Myocyte (in vitro differentiated cells): ENCODE data around the gene MAP2K5. TPM values are rescaled to one million over a fixed set of nuclear protein-coding genes. Genes with fewer than 3 reads are reported as not detected.

Experiments
- DNase-seq: peaks from one replicate; pipeline ENCODE4 v3.0.0-alpha.2; 2012; ENCODE audit warnings: low read depth
- total RNA-seq: library from RNA; depleted of rRNA; stranded (reverse); fragments of >200 nt; gene quantifications from 2 replicates; pipeline ENCODE4 v1.2.3, GENCODE V29; 2014

Gene MAP2K5
- total RNA-seq, 1 donor from 2014 or later = 8.9 TPM

DNA sequence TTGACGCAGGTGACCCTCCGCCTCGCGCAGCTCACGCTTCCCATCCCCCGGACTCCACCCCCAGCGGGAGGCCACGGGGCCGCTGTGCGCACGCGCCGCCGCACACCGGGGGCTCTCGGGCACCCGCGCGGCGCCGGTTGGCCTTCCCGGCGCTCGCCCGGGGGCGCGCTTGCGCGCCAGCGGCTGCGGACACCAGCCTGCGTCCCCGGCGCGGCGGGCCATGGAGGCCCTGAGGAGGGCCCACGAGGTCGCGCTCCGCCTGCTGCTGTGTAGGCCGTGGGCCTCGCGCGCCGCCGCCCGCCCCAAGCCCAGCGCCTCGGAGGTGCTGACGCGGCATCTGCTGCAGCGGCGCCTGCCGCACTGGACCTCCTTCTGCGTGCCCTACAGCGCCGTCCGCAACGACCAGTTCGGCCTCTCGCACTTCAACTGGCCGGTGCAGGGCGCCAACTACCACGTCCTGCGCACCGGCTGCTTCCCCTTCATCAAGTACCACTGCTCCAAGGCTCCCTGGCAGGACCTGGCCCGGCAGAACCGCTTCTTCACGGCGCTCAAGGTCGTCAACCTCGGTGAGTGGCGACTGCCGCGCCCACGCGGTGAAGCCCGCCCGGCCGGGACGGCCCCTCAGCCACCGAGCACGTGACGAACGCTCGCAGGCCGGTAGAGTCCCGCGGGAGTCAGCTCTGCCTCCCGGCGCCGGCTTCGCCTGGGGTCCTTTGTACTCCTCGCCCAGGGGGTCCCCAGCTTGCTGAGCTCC is 21.3 kb upstream of the MAP2K5 start, which contains the start of gene C15orf61:
TSS of gene C15orf61 (plus strand) at position 103 of the 754 bp plus-strand sequence. CDS start at position 221, 118 bp downstream.
- peak; percentile 84 for DNase-seq

DNA sequence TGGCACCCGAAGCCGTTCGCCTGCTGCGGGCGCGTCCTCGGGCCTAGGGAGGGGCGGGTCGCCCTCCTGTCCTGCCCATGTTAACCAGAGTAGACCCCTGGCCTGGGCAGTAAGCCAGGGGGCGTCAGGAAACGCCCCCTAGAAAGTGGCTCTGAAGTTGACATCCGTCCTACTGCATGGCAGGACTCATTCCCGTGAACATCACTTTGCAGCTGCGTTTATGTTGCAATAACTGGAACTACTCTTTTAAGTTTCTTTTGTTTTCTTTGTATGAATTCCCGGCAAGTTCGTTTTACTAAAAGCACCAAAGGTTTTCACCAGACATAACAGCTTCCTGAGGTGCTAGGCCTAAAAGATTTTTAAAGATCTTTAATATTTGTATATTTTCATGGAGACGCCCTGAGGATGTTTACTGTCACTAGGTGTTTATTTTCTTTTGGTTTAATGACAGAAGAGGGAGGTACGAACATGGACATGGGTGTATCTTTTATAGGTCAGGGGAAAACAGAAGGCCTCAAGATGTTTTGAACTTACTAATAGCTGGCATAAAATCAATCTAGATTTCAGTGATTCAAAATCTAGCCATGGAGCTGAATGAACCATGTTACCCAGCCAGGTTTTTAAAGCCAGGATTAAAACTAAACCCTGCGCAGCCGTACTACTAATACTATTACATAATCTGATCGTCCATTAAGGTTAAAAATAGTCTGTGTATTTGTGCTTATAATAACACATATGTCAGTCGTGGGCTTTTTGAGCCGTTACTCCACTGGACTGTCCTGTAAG is 20.5 kb upstream of the MAP2K5 start:
- DNase-seq = peak; percentile 68

DNA sequence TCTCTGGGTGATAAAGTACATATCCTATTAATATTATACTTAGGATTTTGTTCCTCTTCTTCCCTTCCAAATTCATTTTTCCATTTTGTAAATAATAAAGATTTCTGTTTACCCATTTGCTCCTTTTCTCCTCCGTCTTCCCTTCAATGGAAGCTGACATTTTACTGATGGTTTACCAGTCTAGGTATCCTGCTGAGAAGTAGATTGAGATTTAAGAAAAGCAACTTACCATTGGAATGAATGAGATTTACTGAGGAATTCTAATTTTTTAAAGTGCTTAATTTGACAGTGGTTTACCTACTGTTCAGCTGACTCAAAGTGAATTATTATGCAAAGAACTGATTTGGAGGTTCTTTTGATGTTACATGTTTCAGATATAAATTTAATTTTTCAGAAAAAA is 19.2 kb upstream of the MAP2K5 start:
- no peak for DNase-seq

DNA sequence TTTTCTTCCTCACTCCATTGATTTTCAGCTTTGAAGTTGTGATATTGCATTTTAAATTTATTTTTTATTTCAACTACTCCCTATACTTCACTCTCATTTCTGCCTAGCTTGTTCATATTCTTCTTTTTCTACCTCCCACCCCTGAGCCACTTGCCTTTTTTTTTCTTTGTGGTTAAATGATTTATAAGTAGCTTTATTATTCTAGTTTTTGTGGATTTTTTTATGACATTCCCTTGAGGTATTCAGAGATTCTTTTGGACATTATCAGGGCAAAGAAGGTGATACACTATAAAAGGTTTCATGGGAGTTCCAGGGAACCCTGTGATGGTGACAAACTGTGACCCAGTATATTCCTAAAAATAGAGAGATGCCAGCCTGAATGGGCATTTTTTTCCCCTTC is 18.3 kb upstream of the MAP2K5 start:
- no peak for DNase-seq

DNA sequence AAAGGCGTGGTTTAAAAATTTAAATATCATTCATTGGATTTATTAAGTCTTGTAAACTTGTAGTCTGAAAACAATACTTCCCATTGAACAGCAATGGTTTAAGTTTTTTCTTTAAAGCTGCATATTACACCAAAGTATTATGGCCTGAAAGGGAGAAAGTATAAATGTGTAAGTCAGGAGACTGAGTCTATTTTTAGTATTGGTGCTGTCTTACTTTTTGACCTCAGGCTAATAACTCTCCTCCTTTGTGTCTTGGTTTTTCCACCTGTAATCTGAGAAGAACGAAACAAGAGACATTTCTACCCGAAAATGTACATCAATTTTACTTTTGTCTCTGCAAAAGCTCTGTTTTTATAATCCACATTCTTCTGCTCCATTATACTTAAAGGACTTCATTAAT is 14.0 kb upstream of the MAP2K5 start:
- DNase-seq = no peak

DNA sequence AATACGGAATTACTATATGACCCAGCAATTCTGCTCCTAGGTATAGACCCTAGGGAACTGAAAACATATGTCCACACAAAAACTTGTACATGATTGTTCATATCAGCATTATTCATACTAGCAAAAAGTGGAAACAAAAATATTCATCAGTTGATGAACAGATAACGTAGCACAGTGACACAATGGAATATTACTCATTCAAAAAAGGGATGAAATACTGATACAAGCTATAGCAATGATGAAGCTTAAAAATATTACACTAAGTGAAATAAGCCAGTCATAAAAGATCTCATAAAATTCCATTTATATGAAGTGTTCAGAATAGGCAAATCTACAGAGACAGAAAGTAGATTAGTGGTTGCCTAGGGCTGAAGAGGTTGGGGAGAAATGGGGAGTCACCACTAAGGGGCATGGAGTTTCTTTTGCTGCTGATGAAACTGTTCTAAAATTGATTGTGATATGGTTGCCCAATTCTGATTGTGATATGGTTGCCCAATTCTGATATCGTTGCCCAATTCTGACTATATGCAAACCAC is 11.1 kb upstream of the MAP2K5 start:
- no peak for DNase-seq

DNA sequence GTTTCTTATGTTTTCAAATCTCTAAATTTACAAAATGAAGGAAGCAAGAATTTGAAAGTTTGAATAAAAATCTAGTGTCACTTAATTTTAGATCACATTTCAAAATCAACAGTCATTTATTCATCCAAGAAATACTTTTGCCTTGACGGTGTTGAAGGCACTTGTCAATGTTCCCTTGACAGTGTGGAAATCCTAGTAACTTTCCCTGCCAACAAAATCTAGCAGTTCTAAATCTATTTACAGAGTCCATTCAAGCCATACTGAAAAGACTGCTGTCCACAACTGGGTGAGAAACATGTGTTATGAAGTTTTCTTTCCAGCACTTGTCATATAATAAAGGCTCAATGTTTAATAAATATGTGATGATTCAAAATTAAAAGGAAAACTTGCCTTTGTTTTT is 8.6 kb upstream of the MAP2K5 start:
- no peak for DNase-seq

DNA sequence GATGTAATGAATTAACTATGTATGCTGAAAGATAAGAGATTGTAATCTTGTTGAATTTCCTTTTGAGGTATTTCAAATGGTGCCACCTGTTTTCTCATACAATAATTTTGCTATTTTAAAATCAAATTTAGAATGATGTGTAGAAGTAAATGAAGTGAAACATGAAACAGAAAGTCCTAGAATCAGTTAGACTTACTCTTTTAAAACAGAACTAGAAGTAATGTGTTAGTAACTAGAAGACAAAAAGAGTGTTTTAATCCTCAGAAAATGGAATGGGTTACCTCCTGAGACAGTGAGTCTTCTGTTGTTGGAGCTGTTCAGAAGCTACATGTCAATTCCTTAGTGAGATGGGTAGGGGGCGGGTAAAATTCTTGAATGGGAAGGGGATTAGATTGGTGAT is 8.1 kb upstream of the MAP2K5 start:
- no peak for DNase-seq

DNA sequence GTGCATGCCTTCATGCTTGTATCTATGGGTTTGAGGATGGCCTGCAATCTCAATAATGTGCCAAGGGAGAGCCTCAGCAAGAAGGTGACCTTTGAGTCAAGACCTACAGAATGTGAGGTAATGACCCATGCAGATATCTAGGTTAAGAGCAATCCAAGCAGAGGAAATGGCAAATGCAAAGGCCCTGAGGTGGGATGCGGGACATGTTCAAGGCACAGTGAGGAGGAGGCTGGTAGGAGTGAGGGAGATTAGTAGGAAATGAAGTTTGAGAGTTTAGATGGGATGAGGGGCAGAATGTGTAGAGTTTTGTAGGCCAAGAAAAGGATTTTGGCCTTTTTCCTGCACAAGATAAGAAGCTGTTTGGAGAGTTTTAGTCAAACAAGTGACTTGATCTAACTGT is 4.7 kb upstream of the MAP2K5 start:
- DNase-seq = no peak

DNA sequence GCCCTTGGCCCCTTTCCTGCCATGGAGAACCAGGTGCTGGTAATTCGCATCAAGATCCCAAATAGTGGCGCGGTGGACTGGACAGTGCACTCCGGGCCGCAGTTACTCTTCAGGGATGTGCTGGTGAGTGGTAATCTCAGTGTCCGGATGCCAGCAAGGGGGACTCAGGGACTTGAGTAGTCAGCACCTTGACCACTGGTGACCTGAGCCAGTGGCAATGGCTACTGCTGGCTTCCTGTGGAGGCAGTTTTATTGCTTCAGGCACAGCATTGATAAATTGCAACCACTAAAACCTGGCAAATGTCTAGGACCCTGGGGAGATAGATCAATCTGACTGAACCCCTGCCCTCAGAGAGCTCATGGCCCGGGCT is 830 bp downstream of the MAP2K5 start:
- peak; percentile 14 for DNase-seq

DNA sequence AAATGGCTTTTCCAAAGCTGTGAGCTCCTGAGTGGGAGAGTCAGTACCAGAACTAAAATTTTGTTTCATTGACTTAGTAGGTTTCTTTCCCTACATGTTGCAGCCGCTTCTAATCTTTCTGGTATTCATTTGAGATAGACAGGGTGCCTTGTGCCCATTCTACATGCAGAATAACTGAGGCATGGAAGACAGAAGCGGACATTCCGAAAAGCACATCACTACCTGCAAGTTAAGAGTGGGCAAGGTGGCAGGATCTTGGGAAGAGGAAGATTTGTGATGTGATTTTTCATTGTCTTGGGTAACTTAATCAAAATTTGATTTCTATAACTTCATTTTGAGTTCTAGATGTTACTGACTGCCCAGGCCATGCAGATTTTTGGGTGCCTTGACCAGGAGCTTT is 2.0 kb downstream of the MAP2K5 start:
- DNase-seq = no peak

DNA sequence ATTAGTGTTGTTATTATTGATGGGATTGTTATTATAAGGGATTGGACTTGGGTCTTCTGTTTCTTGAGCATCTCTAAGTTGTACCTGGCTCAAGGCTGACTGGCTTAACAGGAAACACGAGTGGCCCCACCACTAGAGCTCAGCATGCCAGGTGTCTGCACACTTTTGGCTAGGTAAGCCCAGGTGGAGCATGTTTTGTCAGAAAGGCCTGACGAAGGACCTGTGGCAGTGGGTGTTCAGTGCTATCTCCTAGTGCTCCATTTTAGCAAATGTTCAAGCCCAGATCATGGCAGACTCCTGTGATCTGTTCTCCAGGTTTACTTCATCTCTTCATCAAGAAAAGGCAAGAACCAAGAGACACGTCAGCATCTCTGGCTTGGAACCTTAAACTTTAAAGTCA is 3.4 kb downstream of the MAP2K5 start:
- no peak for DNase-seq

DNA sequence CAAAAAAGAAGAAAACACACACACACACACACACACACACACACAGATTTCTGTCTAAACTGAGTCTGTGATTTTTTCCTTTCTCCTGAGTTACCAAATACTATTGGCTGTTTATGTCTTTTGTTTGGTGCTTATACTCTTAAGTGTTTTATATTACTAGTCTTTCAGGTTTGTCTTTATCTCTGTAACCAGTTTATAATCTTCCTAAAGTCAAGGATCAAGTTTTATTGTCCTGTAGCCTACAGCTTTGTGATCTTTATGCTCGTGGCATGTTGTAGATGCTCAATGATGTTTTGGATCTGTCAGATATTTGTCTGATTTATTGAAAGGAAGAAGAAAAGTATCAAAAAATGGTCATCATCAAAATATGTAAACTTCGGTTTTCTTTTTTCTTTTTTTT is 4.6 kb downstream of the MAP2K5 start:
- no peak for DNase-seq

DNA sequence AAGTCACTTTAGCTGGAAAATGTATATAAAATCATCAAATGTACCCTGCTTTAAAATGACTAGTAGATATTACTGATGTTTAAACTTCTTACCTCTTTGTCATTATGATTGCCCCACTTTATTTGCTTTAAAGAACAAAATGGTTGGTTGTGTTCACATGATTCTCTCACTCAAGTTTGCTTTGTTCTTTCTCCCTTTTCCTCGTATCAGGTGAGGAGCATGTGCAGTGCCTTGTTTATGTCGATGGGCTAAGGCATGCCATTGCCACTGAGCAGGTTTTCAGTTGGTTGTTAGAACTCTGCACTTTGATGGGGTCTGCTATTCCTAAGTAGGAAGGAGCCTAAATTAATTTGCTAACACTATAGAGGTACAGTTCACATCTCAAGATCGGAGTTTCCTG is 5.3 kb downstream of the MAP2K5 start:
- DNase-seq = no peak

DNA sequence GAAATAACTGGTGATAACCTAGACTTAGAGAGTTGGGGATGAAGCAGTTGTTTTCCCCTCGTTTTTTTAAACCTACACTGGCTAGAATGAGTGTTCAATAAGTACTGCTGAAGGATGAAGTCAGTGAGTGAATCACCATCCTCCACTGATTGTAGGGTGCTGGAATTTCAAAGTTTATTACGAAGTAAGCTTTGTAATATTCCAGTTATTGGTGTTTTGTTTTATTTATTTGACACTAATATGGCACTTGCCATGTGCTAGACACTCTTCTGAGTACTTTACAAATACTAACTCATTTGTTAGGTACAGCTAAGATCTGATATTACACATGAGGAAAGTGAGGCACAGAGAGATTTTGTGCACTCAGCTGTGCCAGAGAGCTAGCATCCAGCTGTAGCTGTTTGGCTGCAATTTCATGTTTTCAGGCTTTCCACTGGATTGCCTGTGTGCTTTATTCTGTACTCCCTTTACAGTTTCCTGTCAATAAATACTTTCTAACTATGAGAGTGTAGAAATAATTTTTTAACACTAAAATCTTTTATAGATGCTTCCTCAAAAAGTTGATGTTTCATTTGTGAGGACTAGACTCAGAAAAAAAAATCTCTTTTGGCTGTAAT is 5.8 kb downstream of the MAP2K5 start:
- peak; percentile 2 for DNase-seq

DNA sequence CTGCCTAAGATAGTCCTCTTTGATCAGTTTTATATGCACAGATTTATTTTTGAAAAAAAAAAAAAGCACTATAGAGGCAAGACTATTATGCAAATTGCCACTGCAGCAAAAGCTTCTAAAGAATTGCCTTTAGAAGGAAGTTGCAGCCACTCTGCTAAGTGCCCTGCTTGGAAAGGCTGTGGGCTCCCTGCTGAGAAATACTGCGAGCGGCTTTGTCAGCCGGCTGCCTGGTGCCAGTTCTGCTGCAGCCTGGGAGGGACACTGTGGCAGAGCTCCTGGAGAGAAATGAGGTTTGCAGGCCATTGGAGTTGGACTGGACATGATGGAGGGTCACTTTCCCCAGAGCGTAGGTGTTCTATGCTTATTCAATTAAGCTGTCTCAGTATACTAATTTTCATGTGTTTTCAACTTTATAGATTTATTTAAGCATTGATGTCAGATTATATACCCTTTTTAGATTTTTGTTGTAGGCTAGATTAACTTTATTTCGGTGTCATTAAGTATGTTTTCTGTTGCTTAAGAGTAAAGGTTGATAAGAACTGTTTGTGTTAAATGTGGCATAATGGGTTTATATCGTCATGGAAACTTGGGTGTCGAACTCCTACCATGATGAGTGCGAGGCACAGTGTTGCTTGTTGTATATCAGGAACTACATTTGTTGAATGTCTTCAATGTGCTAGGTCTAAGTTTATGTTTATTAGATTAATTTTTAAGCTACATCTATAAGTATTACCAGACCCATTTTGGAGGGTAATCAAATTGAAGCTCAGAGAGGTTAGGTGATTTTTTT is 6.6 kb downstream of the MAP2K5 start:
- peak; percentile 29 for DNase-seq

DNA sequence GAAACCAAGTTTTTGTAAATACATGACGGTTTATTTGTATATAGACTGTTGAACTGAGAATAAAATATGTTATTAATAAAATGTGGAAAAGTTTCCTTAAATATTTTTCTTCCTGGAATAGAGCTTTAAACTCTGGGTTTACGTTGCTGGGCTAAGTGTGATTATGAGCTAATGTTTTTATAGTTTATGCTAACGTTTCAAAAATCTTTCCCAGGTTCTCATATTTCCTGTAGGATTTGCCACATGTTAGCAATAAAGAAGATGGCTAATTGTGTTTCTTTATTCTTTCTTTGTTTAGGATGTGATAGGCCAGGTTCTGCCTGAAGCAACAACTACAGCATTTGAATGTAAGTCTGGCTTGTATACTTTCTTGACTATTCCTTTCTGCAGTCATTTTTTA is 7.2 kb downstream of the MAP2K5 start:
- DNase-seq = no peak

DNA sequence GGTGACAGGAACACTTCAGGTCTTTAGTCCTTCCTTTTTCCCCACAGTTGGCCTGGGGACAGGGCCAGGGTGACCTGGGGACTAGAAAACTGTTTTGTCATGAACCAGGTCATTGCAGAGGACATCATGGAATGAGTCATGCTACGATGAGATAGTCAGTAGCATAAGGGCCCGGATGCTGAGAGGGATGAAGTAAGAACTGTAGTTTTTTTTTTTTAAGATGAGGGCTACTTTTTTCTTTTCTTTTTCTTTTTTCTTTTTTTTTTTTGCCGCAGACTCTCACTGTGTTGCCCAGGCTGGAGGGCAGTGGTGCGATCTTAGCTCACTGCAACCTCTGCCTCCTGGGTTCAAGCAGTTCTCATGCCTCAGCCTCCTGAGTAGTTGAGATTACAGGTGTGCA is 8.0 kb downstream of the MAP2K5 start:
- peak; percentile 18 for DNase-seq

DNA sequence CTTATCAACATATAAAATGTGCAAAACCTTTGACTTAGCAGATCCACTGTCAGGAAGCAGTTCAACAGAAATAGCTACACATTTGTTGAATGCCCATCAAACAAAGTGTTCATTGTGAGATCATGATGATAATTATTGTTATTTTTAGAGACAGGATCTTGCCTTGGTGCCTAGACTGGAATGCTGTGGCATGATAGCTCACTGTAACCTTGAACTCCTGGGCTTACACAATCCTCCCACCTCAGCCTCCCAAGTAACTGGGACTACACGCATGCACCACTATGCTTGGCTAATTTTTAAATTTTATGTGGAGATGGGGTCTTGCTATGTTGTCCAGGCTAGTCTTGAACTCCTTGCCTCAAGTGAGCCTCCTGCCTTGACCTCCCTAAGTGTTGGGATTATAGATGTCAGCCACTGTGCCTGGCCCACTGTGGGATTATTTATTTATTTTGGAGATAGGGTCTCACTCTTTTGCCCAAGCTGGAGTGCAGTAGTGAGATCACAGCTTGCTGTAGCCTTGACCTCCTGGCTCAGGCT is 8.8 kb downstream of the MAP2K5 start:
- DNase-seq = peak; percentile 24

DNA sequence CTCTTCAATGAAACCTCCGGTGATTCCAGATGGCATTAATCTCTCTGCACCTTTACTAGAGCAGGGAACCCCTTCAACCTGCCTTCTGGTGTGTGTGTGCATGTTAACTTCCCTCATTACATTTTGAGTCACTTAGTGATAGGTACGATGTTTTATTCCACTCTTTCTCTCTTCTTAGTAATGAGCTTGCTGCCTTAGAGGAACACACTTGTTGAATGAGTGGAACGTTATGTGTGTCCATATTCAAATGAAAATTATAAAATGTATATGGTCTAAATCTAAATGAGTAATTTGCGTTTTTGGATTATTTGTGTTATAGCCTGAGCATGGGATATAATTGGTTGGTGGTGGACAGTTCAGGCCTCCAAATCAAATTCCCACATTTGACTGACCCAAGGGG is 12.1 kb downstream of the MAP2K5 start:
- DNase-seq = no peak

DNA sequence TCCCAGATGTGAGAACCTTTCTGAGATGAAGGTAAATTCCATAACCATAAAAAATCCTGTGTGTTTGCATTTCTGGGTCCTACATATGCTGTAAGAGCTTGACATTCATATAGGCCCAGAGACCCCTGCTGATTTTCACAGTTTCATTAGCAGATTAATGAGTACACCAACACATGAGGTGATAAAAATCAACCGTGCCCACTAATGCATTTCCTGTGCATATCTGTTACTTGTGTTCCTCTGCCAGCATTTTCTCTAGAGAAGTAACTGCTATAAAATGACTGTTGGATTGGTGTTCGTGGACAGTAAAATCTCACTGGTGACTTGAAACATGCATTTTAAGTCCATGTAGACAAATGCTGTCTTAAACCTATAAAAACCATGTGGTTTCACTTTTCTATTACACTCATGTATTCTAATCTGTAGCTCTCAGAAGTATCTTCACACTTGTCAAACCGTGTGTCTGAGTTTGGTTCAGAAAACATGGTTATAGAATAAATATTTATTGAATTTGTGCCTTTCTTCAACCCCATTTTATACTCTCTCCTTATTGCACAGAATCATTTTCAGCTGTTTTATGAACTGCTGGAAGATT is 14.6 kb downstream of the MAP2K5 start:
- no peak for DNase-seq
